ENCODE results near the gene ELK3. TPM values are rescaled to one million over a fixed set of nuclear protein-coding genes. Genes with fewer than 3 reads are reported as not detected.
"Not testable (repeated sequence)": the region's sequence is repeated elsewhere in the genome, so short reads cannot be mapped to it uniquely, and the experiment has no call there.

ELK3 gene
- total RNA-seq, 2 donors from 2014 or later: 18.4 to 28.7 TPM

- no peak for DNase-seq
- intact Hi-C loops (cut with DNase I): no loop called here
- no peak for ATAC-seq
These were observed 77.5 kb downstream of the ELK3 start for GRCh38 chr12:96271469-96272199.

DNA sequence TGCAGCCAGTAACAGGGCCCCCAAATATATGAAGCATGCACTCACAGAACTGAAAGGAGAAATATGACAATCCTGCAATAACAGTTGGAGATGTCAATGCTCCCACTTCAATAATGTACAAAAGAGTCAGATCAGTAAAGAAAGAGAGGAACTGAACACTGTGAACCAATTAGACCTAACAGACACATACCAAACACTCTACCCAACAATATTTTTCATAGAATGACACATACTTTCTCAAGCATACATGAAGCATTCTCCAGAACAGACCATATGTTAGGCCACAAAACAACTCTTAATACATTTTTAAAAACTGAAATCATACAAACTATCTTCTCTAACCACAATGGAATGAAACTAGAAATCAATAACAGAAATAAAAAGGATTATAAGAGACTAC is 80.2 kb downstream of the ELK3 start:
- intact Hi-C loops (cut with DNase I): no loop called here
- no peak for ATAC-seq
- DNase-seq: no peak

DNA sequence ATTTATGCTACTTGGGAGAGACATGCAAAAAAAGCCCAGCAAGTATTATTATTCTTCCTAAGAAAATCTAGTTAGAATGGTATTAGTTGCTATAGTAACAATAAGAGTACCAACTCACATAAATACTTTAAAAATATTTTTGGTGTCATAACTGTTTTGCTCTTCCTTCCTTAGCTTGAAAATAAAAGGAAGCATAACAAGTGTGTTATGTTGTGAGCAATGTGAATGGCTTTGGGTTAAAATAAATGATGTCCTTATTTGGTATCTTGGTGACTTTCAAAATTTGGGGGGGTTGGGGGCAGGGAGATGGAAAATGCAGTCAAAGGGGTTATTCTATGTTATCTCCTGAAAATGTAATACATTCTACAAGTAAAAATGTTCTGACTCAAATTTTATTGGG is 91.0 kb downstream of the ELK3 start:
- DNase-seq (no peak), ATAC-seq (no peak)
- intact Hi-C loops (cut with DNase I): no loop called here

DNA sequence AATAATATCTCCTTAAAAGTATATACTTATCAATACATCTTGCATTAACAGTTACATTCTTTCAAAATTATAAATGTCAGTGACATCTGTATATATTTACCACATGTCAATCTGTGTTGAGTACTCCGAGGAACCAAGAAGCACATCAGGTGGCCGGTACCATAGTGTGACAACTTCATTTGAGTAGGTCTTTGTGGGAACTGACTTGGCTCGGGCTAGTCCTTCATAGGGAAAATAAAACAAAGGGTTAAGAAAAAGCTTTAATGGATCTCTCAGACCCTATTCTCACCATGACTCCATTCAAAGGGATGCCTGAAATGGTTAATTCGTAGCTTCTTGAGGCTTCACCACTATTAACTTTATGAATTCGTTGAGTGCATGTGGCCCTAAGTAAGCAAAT is 94.9 kb downstream of the ELK3 start:
- DNase-seq (no peak), ATAC-seq (no peak)
- intact Hi-C loops (cut with DNase I): no loop called here

DNA sequence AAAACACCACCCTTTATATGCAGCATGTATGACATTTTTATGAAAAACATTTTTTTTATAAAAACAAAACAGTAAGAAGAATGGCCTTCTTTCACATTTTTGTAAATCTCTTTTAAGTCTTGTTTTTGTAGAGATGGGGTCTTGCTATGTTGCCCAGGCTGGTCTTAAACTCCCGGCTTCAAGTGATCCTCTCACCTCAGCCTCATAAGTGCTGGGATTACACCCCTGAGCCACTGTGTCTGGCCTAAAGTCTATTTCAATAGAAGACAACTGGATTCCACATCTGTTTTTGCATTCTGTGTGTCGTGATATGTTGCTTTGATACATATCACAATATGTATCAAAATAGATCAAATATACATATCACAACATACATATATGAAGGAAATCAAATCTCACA is 98.9 kb downstream of the ELK3 start:
- intact Hi-C loops (cut with DNase I): no loop called here
- DNase-seq (no peak), ATAC-seq (no peak)

DNA sequence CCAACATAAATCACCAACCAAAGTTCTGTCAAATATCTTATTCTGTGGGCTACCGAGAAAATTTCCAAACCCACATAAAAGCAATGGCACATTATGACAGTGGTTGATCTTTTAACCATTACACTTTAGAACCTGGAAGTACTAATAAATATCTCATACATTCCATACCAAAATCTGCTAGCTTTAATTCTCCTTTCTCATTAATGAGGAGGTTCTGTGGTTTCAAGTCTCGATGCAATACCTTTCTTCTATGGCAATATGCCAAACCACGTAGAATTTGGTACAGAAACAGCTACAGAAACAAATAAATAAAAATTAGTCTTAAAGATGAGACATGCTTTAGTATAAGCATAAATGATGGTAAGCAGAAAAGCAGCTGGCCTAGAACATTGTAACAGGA is 100.7 kb downstream of the ELK3 start:
- intact Hi-C loops (cut with DNase I): no loop called here
- DNase-seq (no peak), ATAC-seq (no peak)

- intact Hi-C loops (cut with DNase I): no loop called here
These were observed 101.5 kb downstream of the ELK3 start for GRCh38 chr12:96295532-96296160.

GRCh38 chr12:96297504-96297903 is 103.3 kb downstream of the ELK3 start:
- ATAC-seq (no peak), DNase-seq (no peak)
- intact Hi-C loops (cut with DNase I): no loop called here

More at GRCh38 chr12:96295532-96296160, 101.5 kb downstream of the ELK3 start:
- DNase-seq: no peak
- ATAC-seq: no peak

- intact Hi-C loops (cut with DNase I): loop anchor here in 1 of 2 donors (10.0 kb wide), 1 partner anchor 95 kb away; no protein-coding TSS in a partner anchor
- DNase-seq (no peak), ATAC-seq (no peak)
These were observed 105.9 kb downstream of the ELK3 start for GRCh38 chr12:96300064-96300463.

DNA sequence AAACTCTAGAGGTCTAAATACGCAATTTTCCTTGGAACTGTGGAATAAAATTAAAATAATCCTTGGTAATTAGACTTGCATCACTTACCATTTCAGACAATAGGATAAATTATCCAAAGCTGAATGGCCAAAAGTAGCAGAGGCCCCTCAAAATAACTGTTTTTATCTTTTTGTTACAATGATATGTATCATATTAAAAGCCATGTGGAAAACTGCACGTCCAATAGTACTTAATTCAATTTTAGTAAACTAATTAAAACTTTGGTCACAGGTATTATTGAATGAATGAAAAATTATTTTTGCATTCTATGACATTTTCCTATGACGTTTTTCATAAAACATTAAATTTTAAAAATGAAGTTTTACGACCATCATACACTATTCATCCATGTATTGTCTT is 107.6 kb downstream of the ELK3 start:
- intact Hi-C loops (cut with DNase I): loop anchor here in 1 of 2 donors (10.0 kb wide), 1 partner anchor 93 kb away; no protein-coding TSS in a partner anchor
- ATAC-seq (no peak), DNase-seq (no peak)

- DNase-seq: no peak
- intact Hi-C loops (cut with DNase I): loop anchor here in 1 of 2 donors (10.0 kb wide), 1 partner anchor 92 kb away; no protein-coding TSS in a partner anchor
- no peak for ATAC-seq
These were observed 108.6 kb downstream of the ELK3 start for GRCh38 chr12:96302687-96303310.

DNA sequence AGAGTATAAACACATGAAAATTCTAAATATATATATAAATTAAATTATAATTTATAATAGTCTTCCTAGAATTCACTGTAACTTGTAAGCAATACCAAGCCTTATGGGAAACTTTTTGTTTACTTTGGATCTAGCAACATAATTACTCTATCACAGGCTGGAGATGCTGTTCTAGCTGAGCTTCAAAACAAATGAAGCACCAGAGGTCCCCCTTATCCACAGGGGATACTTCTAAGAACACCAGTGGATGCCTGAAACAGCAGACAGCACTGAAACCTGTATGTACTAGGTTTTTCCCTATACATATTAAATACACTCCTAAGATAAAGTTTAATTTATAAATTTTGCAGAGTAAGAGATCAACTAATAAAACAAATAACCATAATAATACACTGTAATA is 109.5 kb downstream of the ELK3 start:
- ATAC-seq (no peak), DNase-seq (no peak)
- intact Hi-C loops (cut with DNase I): loop anchor here in 1 of 2 donors (10.0 kb wide), 1 partner anchor 91 kb away; no protein-coding TSS in a partner anchor

DNA sequence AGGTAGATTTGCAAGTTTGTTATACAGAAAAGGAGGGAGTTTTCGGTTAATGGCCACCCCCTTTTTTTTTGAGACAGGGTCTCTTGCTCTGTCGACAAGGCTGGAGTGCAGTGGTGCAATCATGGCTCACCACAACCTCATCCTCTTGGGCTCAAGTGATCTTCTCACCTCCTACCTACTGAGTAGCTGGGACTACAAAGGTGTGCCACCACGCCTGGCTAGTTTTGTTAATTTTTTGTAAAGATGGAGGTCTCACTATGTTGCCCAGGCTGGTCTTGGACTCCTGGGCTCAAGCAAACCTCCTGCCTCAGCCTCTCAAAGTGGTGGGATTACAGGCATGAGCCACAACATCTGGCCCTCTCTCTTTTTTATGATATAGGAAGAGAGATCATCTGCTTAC is 111.5 kb downstream of the ELK3 start:
- ATAC-seq: no peak
- intact Hi-C loops (cut with DNase I): loop anchor here in 1 of 2 donors (10.0 kb wide), 1 partner anchor 89 kb away; no protein-coding TSS in a partner anchor

GRCh38 chr12:96308881-96309280 is 114.7 kb downstream of the ELK3 start:
- intact Hi-C loops (cut with DNase I): loop anchor here in 1 of 2 donors (10.0 kb wide), 1 partner anchor 86 kb away; no protein-coding TSS in a partner anchor
- ATAC-seq: no peak
- no peak for DNase-seq

More for the DNA sequence above, 111.5 kb downstream of the ELK3 start:
- no peak for DNase-seq

GRCh38 chr12:96310067-96310466 is 115.9 kb downstream of the ELK3 start:
- DNase-seq (no peak), ATAC-seq (no peak)
- intact Hi-C loops (cut with DNase I): no loop called here

GRCh38 chr12:96311191-96311590 is 117.0 kb downstream of the ELK3 start:
- DNase-seq (no peak), ATAC-seq (no peak)
- intact Hi-C loops (cut with DNase I): no loop called here

DNA sequence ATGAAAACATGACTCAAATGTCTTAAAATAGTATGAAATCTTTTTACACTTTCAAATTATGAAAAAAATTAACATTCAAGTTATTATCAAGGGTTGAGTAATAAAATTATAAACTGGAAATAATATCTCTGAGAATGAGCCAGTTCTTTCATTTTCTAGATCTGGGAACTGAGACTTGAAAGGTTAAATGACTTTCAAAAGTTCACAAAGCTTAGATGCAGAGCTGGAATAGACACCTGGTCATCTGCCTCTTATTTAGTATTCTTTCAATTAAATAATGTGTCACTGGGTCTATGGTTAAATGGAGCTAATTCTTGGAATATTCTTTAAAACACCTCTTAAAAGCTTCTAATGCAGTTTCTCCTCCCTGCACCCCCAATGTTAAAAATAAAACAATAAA is 119.4 kb downstream of the ELK3 start:
- intact Hi-C loops (cut with DNase I): no loop called here
- ATAC-seq (no peak), DNase-seq (no peak)

- intact Hi-C loops (cut with DNase I): no loop called here
- DNase-seq (no peak), ATAC-seq (peak in 1 of 2 donors; percentile 38)
These were observed 120.5 kb downstream of the ELK3 start for GRCh38 chr12:96314723-96315122.

DNA sequence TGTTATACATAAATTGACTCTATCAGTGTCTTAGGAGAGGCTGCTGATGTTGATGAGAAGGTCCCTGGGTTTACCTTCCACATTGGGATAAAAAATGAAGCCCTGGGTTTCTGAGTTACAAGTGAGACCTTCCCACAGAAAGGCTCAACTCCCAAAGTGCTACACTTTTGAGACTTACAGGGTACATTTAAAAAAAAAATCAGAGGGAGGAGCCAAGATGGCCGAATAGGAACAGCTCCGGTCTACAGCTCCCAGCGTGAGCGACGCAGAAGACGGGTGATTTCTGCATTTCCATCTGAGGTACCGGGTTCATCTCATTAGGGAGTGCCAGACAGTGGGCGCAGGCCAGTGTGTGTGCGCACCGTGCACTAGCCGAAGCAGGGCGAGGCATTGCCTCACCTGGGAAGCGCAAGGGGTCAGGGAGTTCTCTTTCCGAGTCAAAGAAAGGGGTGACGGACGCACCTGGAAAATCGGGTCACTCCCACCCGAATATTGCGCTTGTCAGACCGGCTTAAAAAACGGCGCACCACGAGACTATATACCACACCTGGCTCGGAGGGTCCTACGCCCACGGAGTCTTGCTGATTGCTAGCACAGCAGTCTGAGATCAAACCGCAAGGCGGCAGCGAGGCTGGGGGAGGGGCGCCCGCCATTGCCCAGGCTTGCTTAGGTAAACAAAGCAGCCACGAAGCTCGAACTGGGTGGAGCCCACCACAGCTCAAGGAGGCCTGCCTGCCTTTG is 121.7 kb downstream of the ELK3 start:
- DNase-seq; intact Hi-C loops (cut with DNase I); ATAC-seq: not testable (repeated sequence)

Data from left cardiac atrium (tissue), 4 donors.